Body of pancreas (tissue), 4 donors: Measurements from ENCODE around the gene EEF2KMT.
"Not testable (repeated sequence)": the region's sequence is repeated elsewhere in the genome, so short reads cannot be mapped to it uniquely, and the experiment has no call there.

Experiments
- POLR2A ChIP-seq, 3 donors: fragments of 450-650 bp; IDR thresholded peaks; one replicate each; pipeline ENCODE4 v1.6.1; 2016; ENCODE audit warnings: antibody characterized with exemption in 3 of 3, mild to moderate bottlenecking in 2 of 3
- TF ChIP-seq, protein P1 (sequence below), 7 experiments: fragments of 450-650 bp in 4 of 7; fragments of 200-600 bp in 3 of 7; sonication (generic) in 3 of 7; IDR thresholded peaks; one replicate each; pipeline ENCODE4 v1.5.1; 2016 to 2019; ENCODE audit warnings: antibody characterized with exemption in 7 of 7

DNA sequence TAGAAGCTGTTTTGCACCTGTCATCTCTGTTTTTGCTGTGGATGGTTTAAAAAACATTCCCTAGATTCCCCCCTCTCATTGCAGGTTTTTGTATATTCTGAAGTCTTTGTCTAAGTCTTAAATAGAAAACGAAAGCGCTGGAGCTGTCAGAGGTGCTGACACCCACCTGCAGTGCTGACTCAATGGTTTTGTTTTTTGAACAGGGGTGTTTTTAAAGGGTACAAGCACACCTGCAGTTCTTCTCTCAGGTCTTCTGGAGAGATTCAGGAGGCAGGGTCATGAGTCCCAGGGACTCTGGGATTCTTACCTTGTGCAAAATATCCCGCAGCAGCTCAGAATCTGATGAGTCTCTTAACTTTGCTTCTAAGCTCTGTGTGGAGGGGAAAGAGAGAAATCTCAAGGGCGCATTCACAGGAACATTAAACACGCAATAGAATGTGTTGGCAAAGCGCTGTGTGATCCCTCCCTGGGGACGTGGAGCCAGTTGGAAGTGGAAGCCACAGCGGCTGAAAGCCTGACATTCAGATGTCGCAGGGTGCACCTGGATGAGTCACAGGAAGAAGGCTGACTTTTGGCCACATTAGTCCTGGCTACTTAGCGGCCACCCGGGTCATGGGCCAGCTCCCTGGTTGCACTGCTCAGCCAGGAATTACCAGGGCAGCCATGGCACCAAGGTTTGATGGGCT, 2.3 kb downstream of the EEF2KMT start:
- TF ChIP-seq, protein P1, sequence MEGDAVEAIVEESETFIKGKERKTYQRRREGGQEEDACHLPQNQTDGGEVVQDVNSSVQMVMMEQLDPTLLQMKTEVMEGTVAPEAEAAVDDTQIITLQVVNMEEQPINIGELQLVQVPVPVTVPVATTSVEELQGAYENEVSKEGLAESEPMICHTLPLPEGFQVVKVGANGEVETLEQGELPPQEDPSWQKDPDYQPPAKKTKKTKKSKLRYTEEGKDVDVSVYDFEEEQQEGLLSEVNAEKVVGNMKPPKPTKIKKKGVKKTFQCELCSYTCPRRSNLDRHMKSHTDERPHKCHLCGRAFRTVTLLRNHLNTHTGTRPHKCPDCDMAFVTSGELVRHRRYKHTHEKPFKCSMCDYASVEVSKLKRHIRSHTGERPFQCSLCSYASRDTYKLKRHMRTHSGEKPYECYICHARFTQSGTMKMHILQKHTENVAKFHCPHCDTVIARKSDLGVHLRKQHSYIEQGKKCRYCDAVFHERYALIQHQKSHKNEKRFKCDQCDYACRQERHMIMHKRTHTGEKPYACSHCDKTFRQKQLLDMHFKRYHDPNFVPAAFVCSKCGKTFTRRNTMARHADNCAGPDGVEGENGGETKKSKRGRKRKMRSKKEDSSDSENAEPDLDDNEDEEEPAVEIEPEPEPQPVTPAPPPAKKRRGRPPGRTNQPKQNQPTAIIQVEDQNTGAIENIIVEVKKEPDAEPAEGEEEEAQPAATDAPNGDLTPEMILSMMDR (IDR thresholded peaks at IDR 0.05): not testable (repeated sequence)
- TF ChIP-seq POLR2A (IDR thresholded peaks at IDR 0.05): not testable (repeated sequence)
